GM19438 (cell line): ENCODE results near the gene NDOR1.
"Not testable (repeated sequence)": the region's sequence is repeated elsewhere in the genome, so short reads cannot be mapped to it uniquely, and the experiment has no call there.

Experiments
- ATAC-seq: cut with Tn5 transposase; IDR thresholded peaks from one replicate; pipeline ENCODE4 v1.9.1; 2021; ENCODE audit warnings: low read depth; ENCODE audit not compliant: unreplicated experiment

The NDOR1 gene

DNA sequence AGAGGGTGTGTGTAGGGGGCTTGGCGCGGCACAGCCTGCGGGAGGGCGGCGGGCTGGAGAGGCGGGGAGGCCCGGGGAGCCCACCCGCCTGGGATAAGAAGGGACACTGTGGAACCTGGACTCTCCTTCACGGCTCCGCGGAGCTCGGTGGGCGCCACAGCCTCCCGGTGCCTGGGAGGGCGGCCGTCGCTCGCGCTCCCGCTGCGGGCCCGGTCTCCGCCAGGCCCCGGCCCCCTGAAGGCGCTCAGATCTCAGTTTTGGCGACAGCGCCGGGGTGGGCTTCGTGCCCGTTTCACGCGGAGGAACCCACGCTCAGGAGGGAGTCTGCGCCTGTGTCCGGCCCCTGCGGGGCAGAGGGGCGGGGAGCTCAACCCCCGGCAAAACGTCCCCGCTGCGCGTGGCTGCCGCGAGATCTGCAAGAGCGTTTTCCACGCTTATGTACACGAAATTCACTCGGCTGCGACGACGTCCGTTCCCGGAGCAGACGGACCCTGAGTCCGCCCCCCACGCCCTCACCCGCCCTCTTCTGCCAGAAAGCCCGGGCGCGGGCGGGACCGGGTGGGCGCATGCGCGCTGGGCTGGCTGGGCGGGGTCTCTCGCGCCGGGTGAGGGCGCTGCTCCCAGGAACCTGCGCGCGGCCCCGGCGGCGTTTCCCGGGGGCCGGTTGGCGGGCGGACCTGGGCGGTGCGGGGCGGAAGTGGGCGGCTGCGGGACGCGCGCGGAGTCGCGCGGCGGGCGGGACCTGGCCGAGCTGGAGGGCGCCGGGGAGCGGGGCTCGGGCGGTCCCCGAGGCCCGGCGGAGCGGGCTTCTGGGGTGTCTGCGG lies 49.3 kb downstream of the NDOR1 start, which contains the start of gene NELFB:
TSS of gene NELFB (plus strand) at position 704 of the 824 bp plus-strand sequence.
- peak; percentile 69 for ATAC-seq

DNA sequence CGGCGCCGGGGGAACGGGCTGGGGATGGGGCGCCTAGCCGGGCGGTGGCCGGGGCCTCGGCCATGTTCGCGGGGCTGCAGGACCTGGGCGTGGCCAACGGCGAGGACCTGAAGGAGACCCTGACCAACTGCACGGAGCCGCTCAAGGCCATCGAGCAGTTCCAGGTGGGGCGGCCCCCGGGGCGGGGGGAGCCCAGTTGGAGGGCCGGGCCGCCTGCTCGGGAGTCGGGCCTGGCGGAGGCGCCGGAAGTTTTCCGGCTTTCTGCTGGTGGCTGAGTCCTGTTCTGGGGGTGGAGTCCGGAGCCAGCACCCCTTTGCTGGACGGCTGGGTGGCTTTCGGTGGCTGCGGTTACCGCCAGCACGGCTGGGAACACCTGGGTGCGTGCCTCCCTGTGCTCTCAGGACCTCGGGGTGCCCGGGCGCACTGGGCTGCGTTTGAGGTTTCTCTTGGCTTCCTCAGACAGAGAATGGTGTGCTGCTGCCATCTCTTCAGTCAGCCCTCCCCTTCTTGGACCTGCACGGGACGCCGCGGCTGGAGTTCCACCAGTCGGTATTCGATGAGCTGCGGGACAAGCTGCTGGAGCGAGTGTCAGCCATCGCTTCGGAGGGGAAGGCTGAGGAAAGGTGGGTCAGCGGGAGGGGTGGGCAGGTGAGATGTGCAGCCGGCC lies 50.1 kb downstream of the NDOR1 start:
- peak; percentile 30 for ATAC-seq

DNA sequence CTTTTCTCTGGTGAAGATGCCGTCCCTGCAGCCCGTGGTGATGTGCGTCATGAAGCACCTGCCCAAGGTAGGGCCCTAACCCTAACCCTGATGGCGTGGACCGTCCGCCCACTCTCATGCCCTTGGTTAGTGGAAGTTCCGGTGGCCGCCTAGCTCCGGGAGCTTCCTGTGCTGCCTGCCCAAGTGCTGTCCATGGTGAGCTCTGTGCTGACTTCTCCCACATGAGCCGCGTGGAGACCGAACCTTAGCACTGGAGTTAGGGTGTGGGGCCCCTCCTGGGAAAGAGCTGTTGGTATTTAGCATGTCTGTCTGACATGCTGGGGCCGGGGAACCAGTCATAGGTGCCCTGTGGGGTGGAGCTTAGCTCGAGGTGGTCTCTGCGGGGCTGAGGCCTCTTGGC lies 50.9 kb downstream of the NDOR1 start:
- ATAC-seq, result no peak

DNA sequence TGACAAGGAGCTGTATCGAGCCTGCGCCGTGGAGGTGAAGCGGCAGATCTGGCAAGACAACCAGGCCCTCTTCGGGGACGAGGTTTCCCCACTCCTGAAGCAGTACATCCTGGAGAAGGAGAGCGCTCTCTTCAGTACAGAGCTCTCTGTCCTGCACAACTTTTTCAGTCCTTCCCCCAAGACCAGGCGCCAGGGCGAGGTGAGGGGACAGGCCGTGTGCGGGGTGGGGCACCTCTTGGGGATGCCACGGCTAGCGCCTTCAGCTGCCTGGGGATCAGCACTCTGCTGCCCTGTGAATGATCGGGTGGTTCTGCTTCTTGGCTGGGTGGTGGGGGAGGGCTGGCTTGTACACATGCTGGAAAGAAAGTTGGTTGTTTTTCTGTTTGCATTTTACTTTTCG lies 51.4 kb downstream of the NDOR1 start:
- no peak for ATAC-seq

DNA sequence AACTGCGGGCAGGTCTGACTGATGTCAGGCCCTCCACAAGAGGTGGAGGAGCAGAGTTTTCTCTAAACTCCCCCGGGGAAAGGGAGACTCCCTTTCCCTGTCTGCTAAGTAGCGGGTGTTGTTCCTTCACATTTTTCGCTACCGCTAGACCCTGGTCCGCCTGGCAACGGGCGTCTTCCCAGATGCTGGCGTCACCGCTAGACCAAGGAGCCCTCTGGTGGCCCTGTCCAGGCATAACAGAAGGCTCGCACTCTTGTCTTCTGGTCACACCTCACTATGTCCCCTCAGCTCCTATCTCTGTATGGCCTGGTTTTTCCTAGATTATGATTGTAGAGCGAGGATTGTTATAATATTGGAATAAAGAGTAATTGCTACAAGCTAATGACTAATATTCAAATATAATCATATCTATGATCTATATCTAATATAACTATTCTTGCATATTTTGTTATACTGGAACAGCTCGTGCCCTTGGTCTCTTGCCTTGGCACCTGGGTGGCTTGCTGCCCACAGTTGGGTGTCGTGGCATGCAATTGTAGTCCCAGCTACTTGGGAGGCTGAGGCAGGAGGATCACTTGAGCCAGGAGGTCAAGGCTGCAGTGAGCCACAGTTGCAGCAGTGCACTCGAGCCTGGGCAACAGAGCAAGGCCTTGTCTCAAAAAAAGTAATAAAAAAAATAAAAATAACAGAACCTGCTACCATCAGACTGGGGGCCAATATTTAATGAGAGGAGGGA lies 56.8 kb downstream of the NDOR1 start:
- not testable (repeated sequence) for ATAC-seq

DNA sequence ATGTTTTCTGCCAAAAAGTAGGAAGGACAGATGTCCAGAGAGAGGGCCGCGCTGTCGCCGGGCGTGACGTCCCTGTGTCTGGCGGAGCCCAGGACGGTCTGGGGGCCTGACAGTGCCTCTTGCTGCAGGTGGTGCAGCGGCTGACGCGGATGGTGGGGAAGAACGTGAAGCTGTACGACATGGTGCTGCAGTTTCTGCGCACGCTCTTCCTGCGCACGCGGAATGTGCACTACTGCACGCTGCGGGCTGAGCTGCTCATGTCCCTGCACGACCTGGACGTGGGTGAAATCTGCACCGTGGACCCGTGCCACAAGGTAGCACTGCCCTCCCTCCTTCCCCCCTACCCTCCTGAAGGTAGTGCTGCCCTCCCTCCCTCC lies 57.4 kb downstream of the NDOR1 start:
- ATAC-seq, result no peak

DNA sequence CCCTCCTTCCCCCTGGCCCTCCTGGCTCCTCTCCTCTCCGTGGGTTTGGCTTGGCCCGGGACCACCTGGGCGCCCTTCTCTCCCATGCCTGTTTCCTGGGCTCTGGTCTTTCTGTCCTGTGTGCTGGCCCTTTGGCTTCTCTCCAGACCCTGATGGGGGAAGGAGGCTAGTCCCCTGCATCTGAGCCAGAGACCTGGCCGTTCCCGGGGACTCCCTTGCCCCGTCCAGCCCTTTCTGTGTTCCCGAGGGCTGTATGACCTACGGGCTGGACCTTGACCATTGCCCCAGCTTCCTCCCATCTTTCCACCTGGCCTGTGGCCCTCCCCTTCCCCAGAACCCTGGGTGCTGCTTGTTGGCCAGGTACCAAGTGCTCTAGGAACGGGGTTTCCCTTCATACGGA lies 58.0 kb downstream of the NDOR1 start:
- no peak for ATAC-seq

DNA sequence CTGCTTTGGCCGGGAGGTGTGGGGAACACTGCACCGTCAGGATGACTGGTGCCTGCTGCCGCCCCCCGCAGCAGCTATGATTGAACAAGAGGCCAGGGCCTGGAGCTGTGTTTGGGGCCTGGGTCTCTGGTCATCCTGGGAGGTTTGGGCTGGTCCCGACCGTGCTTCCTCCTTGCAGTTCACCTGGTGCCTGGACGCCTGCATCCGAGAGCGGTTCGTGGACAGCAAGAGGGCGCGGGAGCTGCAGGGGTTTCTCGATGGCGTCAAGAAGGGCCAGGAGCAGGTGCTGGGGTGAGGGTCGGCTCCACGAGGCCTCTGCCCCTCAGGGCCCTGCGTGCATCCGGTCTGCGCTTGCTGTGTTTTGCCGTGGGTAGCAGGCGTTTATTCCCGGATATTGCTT lies 58.6 kb downstream of the NDOR1 start:
- no peak for ATAC-seq

DNA sequence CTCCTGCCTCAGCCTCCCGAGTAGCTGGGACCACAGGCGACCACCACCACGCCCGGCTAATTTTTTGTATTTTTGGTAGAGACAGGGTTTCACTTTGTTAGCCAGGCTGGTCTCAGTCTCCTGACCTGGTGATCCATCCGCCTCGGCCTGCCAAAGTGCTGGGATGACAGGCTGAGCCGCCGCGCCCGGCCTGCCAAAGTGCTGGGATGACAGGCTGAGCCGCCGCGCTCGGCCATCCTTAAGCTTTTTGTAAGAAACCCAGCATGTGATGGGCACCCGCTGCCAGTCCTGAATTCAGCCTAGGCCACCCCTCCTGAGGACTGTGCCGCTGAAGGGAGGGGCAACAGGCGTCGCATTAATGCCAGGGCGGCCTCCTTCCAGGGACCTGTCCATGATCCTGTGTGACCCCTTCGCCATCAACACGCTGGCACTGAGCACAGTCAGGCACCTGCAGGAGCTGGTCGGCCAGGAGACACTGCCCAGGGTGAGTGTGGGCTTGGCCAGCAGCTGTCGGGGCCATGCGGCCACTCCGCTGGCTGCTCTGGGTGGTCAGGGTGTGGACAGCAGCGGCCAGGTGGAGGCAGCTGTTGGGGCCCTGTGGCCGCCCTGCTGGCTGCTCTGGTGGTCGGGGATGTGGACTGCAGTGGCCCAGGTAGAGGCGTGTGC lies 60.1 kb downstream of the NDOR1 start:
- ATAC-seq, result no peak

DNA sequence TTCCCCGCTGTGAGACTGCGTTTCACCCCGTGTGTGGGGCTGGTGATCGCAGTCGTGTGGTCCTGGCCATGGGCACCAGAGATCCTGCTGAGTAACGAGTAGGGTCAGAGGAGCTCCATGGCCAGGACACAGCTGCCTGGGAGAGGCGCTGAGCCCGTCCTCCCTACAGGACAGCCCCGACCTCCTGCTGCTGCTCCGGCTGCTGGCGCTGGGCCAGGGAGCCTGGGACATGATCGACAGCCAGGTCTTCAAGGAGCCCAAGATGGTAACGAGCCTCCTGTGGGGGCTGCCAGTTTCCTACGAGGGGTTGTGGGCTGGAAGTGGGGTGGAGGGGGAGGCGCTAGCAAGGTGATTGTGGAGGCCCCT lies 60.6 kb downstream of the NDOR1 start:
- no peak for ATAC-seq
